Neural cell (in vitro differentiated cells): ENCODE measurements around the gene GJA5. TPM values are rescaled to one million over a fixed set of nuclear protein-coding genes. Genes with fewer than 3 reads are reported as not detected.

Experiments
- H2AFZ ChIP-seq: fragments of 200-600, 300-800 bp; sonication (generic), shearing (Covaris generic); 2 replicates; pipeline ENCODE4 v1.6.0; 2014; ENCODE audit warnings: low read depth, mild to moderate bottlenecking, antibody characterized with exemption, low read length, moderate library complexity
- H3F3A ChIP-seq: fragments of 200-600 bp; shearing (Covaris generic); 2 replicates; pipeline ENCODE4 v1.6.1; 2016; ENCODE audit warnings: mild to moderate bottlenecking, moderate library complexity, mixed read lengths, antibody characterized with exemption, low read length; ENCODE audit not compliant: insufficient read depth, poor library complexity, severe bottlenecking
- H3K27ac ChIP-seq: fragments of 200-600, 300-800 bp; sonication (generic), shearing (Covaris generic); 2 replicates; pipeline ENCODE4 v1.5.1; 2014; ENCODE audit warnings: mild to moderate bottlenecking, low read length, moderate library complexity
- H3K27me3 ChIP-seq: fragments of 300-800, 200-600 bp; sonication (generic), shearing (Covaris generic); 2 replicates; pipeline ENCODE4 v1.6.0; 2014; ENCODE audit warnings: mild to moderate bottlenecking, low read depth, low read length, moderate library complexity; ENCODE audit not compliant: insufficient read depth
- H3K36me3 ChIP-seq: fragments of 300-800, 200-600 bp; sonication (generic), shearing (Covaris generic); 2 replicates; pipeline ENCODE4 v1.5.1; 2014; ENCODE audit warnings: mild to moderate bottlenecking, antibody characterized with exemption, low read length, moderate library complexity; ENCODE audit not compliant: insufficient read depth
- H3K4me2 ChIP-seq: fragments of 300-800, 200-600 bp; sonication (generic), shearing (Covaris generic); 2 replicates; pipeline ENCODE4 v1.6.0; 2014; ENCODE audit warnings: mild to moderate bottlenecking, low read length
- H3K4me3 ChIP-seq: fragments of 300-800, 200-600 bp; sonication (generic), shearing (Covaris generic); 2 replicates; pipeline ENCODE4 v1.5.1; 2014; ENCODE audit warnings: mild to moderate bottlenecking, low read length, moderate library complexity
- H3K79me2 ChIP-seq: fragments of 200-600 bp; shearing (Covaris generic); replicated peaks from 2 replicates; pipeline ENCODE4 v1.6.0; 2014; ENCODE audit warnings: mild to moderate bottlenecking, low read length, moderate library complexity; ENCODE audit not compliant: insufficient read depth
- H3K9ac ChIP-seq: fragments of 300-800, 200-600 bp; sonication (generic), shearing (Covaris generic); 2 replicates; pipeline ENCODE4 v1.6.1; 2016; ENCODE audit warnings: mild to moderate bottlenecking, low read length, mixed read lengths
- H3K9me2 ChIP-seq: fragments of 200-600 bp; shearing (Covaris generic); 2 replicates; pipeline ENCODE4 v1.6.1; 2016; ENCODE audit warnings: mild to moderate bottlenecking, low read length, mixed read lengths; ENCODE audit not compliant: insufficient read depth
- H3K9me3 ChIP-seq: fragments of 200-600, 300-800 bp; sonication (generic), shearing (Covaris generic); 2 replicates; pipeline ENCODE4 v1.6.1; 2016; ENCODE audit warnings: mild to moderate bottlenecking, mixed run types, low read length, moderate library complexity, mixed read lengths
- H4K20me1 ChIP-seq: fragments of 200-600 bp; shearing (Covaris generic); 2 replicates; pipeline ENCODE4 v1.6.1; 2016; ENCODE audit warnings: mild to moderate bottlenecking, mixed run types; ENCODE audit not compliant: insufficient read depth
- CTCF ChIP-seq: fragments of 450-650 bp; IDR thresholded peaks from 2 replicates; pipeline ENCODE4 v1.5.1; 2014; ENCODE audit warnings: antibody characterized with exemption, mild to moderate bottlenecking, moderate library complexity; ENCODE audit not compliant: poor library complexity, severe bottlenecking
- EP300 ChIP-seq: fragments of 450-650 bp; conservative IDR thresholded peaks from 2 replicates; pipeline ENCODE4 v1.6.1; 2014; ENCODE audit warnings: antibody characterized with exemption, mild to moderate bottlenecking, moderate library complexity; ENCODE audit not compliant: poor library complexity, severe bottlenecking
- EZH2 ChIP-seq: fragments of 200-600, 300-800 bp; shearing (Covaris generic), sonication (generic); IDR thresholded peaks from 2 replicates; pipeline ENCODE4 v1.6.1; 2014; ENCODE audit warnings: antibody characterized with exemption, low read length, borderline replicate concordance, mild to moderate bottlenecking; ENCODE audit not compliant: insufficient read depth, poor library complexity, severe bottlenecking
- MXI1 ChIP-seq: fragments of 450-650 bp; conservative IDR thresholded peaks from 2 replicates; pipeline ENCODE4 v1.6.1; 2014; ENCODE audit warnings: antibody characterized with exemption, mild to moderate bottlenecking; ENCODE audit not compliant: poor library complexity, severe bottlenecking
- POLR2AphosphoS5 ChIP-seq: IDR thresholded peaks from 2 replicates; pipeline ENCODE4 v1.6.1; 2012
- RAD21 ChIP-seq: fragments of 450-650 bp; conservative IDR thresholded peaks from 2 replicates; pipeline ENCODE4 v1.6.1; 2014; ENCODE audit warnings: antibody characterized with exemption, mild to moderate bottlenecking, moderate library complexity
- SMC3 ChIP-seq: fragments of 450-650 bp; conservative IDR thresholded peaks from 2 replicates; pipeline ENCODE4 v1.6.1; 2014; ENCODE audit warnings: antibody characterized with exemption, mild to moderate bottlenecking, moderate library complexity; ENCODE audit not compliant: poor library complexity
- TAF1 ChIP-seq: IDR thresholded peaks from 2 replicates; pipeline ENCODE4 v1.6.1; 2012; ENCODE audit warnings: low read depth
- polyA plus RNA-seq: library from polyadenylated mRNA; depleted of rRNA; stranded (reverse); fragments of >200 nt; gene quantifications from 2 replicates; pipeline ENCODE4 v1.2.3, GENCODE V29; 2014
- TF ChIP-seq, protein P1 (sequence below): IDR thresholded peaks from 2 replicates; pipeline ENCODE4 v1.6.1; 2012; ENCODE audit warnings: borderline replicate concordance

The GJA5 gene
- polyA plus RNA-seq, 1 donor from 2014 or later: not detected

- H3K79me2 ChIP-seq: no peaks in the 10 kb centered on the region
- H3F3A ChIP-seq: no peaks in the 10 kb centered on the region
- H4K20me1 ChIP-seq: no peaks in the 10 kb centered on the region
- no peak overlapping the region for H3K4me2 ChIP-seq
- H3K27ac ChIP-seq: no peak overlapping the region
- H3K9me2 ChIP-seq: no peaks in the 10 kb centered on the region
- no peaks in the 10 kb centered on the region for H3K36me3 ChIP-seq
- H2AFZ ChIP-seq: no peak overlapping the region
- TF ChIP-seq POLR2AphosphoS5 (no peak), MXI1 (no peak), RAD21 (no peak), TAF1 (no peak), EP300 (no peak), SMC3 (no peak)
- TF ChIP-seq, protein P1, sequence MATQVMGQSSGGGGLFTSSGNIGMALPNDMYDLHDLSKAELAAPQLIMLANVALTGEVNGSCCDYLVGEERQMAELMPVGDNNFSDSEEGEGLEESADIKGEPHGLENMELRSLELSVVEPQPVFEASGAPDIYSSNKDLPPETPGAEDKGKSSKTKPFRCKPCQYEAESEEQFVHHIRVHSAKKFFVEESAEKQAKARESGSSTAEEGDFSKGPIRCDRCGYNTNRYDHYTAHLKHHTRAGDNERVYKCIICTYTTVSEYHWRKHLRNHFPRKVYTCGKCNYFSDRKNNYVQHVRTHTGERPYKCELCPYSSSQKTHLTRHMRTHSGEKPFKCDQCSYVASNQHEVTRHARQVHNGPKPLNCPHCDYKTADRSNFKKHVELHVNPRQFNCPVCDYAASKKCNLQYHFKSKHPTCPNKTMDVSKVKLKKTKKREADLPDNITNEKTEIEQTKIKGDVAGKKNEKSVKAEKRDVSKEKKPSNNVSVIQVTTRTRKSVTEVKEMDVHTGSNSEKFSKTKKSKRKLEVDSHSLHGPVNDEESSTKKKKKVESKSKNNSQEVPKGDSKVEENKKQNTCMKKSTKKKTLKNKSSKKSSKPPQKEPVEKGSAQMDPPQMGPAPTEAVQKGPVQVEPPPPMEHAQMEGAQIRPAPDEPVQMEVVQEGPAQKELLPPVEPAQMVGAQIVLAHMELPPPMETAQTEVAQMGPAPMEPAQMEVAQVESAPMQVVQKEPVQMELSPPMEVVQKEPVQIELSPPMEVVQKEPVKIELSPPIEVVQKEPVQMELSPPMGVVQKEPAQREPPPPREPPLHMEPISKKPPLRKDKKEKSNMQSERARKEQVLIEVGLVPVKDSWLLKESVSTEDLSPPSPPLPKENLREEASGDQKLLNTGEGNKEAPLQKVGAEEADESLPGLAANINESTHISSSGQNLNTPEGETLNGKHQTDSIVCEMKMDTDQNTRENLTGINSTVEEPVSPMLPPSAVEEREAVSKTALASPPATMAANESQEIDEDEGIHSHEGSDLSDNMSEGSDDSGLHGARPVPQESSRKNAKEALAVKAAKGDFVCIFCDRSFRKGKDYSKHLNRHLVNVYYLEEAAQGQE: no peak
- H3K9ac ChIP-seq: no peak overlapping the region
- H3K4me3 ChIP-seq: no peak overlapping the region
- no peaks in the 10 kb centered on the region for H3K27me3 ChIP-seq
- H3K9me3 ChIP-seq: no peaks in the 10 kb centered on the region
These were observed 9.7 kb downstream of the GJA5 start for GRCh38 chr1:147750618-147751217.

GRCh38 chr1:147749792-147750191 is 10.6 kb downstream of the GJA5 start:
- H4K20me1 ChIP-seq: no peaks in the 10 kb centered on the region
- H3K36me3 ChIP-seq: no peaks in the 10 kb centered on the region
- no peaks in the 10 kb centered on the region for H3K79me2 ChIP-seq
- H3K9ac ChIP-seq: no peak overlapping the region
- no peak overlapping the region for H3K4me2 ChIP-seq
- H2AFZ ChIP-seq: no peak overlapping the region
- no peaks in the 10 kb centered on the region for H3F3A ChIP-seq
- no peak overlapping the region for H3K27ac ChIP-seq
- H3K27me3 ChIP-seq: no peaks in the 10 kb centered on the region
- no peak overlapping the region for H3K4me3 ChIP-seq
- TF ChIP-seq CTCF (no peak), SMC3 (no peak), POLR2AphosphoS5 (no peak), RAD21 (no peak), EP300 (no peak), EZH2 (no peak), MXI1 (no peak)
- H3K9me2 ChIP-seq: no peaks in the 10 kb centered on the region
- H3K9me3 ChIP-seq: no peaks in the 10 kb centered on the region
